ENCODE results near the gene INHBC.
A peak's percentile ranks its signal among the peaks of the same experiment; 100 is the strongest.

INHBC gene

GRCh38 chr12:57470286-57470969 lies 35.8 kb downstream of the INHBC start:
- no peak for DNase-seq

GRCh38 chr12:57470970-57471656 lies 36.5 kb downstream of the INHBC start:
- DNase-seq, result no peak

- no peak for DNase-seq
These were observed 37.1 kb downstream of the INHBC start for GRCh38 chr12:57471661-57472060.

DNA sequence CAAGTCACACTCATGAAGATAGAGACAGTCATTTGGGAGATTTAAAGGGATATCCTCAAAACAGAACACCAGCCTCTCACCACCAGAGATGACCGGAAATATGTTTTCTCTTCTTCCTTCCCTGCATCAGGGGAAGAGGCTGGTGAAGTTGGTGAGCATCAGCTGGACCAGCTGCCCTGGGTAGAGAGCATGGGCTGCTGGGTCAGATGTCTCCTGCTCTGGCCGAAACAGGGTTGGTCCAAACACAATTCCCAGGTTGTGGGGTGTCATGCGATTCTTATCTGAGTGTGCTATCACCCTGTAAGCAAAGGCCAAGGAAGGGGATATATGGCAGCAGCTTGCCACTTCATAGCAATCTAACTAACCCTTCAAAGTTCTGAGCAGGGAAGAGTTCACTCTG lies 37.8 kb downstream of the INHBC start:
- DNase-seq, result no peak

DNA sequence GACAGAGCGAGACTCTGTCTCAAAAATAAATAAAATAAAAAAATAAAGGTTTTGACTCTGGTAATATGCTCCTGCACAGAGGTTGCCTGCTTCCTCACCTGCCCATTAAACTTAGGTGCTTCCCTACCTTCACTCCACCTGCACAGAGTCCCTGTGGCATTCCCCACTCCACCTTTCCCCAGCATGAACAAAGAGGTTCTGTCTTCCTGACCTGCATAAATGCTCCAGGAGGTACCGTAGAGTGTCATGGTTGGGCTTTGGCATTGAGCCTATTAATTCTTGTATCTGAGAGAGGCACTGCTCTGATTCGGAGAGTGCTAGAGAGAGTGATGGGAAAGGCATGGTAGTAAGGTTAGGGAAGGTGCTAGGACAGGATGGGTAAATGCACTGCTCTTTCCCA lies 38.8 kb downstream of the INHBC start:
- no peak for DNase-seq

DNA sequence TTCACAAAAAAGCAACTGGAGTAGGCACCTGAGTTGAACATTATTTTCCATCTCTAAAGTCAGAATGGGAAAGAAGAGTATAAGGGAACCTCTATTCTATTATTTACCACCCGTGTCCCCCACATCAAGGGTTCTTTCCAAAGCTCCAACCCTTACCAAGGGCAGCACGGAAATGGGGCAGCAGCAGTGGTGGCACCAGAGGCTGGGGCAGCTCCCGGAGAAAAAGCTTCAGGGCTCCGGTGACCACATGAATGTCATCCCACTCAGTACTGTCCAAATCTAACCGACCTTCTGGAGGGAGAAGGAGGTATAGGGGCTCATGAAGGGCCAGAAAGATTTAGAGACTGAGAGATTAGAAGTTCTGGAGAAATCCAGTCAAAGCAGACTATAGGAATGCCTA lies 39.3 kb downstream of the INHBC start:
- DNase-seq, result no peak

- DNase-seq, result no peak
These were observed 39.8 kb downstream of the INHBC start for GRCh38 chr12:57474430-57474829.

DNA sequence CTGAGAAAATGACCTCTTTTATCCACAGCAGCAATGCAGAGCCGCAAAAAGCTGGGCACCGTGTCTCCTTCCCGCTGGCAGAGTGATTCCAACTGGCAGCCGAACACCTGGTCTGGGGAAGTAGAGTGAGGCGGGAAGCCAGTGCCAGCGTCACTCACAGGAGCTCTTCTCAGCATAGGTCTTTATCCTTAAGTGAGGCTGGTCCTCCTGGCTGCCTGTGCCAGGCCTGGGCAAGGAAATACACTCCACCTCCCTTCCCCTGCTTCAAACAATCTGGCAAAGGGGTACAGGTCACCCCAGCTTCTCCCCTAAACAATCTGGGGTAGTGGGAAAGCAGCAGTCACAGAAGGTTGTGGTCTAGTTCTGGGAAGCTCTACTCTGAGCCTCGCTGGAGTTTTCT lies 40.3 kb downstream of the INHBC start:
- DNase-seq, result no peak

- no peak for DNase-seq
These were observed 40.9 kb downstream of the INHBC start for GRCh38 chr12:57475271-57476161.

GRCh38 chr12:57476162-57476992 lies 41.8 kb downstream of the INHBC start:
- no peak for DNase-seq

GRCh38 chr12:57476993-57477709 lies 42.6 kb downstream of the INHBC start:
- DNase-seq, result no peak

DNA sequence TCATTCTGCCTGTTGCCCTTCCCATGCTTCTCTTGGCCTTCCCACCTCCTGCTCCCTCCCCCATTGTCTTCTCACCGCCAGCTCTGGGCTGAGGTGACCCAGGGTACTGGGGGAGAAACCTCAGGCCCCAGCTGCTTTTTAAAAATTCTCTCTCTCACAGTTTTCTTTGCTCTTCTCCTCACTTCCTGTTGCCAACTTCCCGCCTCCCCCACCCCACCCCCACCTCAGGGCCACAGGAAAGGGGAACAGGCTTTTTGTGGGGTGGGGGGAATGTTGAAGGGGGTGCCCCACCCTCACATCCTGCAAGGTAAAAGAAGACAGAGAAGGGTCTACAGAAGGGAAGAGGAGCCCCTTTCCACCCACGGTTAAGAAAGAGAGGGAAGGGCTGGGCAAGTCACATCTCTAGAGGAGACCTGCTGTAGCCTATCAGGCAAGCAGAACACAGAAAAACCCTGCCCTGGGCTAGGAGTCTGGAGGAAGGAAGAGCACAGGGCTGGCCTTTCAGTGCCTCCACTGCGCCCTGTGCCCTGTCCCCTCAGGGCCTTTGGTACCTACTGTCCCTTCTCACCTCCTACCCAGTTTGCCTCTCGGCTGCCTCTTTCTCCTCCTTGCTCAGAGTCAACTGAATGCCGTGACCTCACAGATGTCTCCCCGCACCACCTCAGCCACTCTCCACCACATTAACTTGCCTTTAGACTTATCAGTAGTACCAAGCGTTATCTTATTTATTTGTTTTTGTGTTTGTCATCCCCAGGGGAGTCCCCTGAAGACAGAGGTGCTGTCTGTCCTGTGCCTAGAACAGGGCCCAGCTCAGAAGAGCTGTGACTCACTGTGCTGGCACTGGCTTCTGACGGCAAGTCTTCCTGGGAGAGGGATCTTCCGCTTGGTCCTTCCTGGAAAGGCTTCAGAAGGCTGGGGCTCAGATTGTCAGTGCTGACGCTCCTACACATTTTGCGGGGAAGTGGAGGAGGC lies 43.4 kb downstream of the INHBC start:
- DNase-seq, result no peak

DNA sequence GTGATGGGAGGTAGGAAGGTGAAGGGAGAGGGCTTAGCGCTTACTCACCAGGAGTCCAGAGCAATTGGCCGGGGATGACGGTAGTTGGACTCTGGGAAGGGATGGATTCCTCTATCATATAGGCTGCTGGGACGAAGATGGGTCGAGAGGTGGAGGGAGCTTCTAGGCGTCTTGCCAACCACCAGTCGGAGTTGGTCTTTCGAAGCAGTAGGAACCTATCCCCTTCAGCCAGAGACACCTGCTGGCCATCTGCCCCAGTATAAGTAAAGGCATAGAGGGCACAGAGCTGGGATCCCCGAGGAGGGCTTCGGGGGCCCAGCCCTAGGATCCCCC lies 44.4 kb downstream of the INHBC start:
- DNase-seq, result no peak

GRCh38 chr12:57479376-57480115 lies 45.0 kb downstream of the INHBC start, which contains the start of gene ARHGAP9:
TSS of gene ARHGAP9 (minus strand) at chr12:57479866. CDS start at chr12:57479406, 460 bp downstream.
- DNase-seq, result no peak

DNA sequence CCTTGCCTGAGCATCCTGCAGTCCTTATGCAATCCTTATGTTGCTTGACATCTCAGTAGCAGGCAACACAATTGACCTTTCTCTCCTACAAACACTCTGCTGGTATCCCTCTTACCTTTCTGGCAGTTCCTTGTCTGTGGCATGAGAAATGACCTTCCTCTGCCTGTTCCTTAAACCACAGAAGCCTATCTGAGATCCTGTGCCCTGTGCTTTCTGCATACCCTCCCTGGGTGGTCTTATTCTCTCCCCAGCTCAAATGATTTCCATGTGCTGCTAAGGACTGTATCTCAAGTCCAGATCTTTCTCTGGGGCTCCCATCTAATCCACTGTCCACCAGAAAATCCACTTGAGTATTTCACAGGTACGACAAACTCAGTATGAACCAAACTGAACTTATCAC lies 47.1 kb downstream of the INHBC start:
- no peak for DNase-seq

GRCh38 chr12:57483466-57483865 lies 48.9 kb downstream of the INHBC start:
- DNase-seq, result no peak

GRCh38 chr12:57485695-57486094 lies 51.1 kb downstream of the INHBC start:
- DNase-seq, result no peak

GRCh38 chr12:57487055-57487596 lies 52.5 kb downstream of the INHBC start:
- DNase-seq, result no peak

DNA sequence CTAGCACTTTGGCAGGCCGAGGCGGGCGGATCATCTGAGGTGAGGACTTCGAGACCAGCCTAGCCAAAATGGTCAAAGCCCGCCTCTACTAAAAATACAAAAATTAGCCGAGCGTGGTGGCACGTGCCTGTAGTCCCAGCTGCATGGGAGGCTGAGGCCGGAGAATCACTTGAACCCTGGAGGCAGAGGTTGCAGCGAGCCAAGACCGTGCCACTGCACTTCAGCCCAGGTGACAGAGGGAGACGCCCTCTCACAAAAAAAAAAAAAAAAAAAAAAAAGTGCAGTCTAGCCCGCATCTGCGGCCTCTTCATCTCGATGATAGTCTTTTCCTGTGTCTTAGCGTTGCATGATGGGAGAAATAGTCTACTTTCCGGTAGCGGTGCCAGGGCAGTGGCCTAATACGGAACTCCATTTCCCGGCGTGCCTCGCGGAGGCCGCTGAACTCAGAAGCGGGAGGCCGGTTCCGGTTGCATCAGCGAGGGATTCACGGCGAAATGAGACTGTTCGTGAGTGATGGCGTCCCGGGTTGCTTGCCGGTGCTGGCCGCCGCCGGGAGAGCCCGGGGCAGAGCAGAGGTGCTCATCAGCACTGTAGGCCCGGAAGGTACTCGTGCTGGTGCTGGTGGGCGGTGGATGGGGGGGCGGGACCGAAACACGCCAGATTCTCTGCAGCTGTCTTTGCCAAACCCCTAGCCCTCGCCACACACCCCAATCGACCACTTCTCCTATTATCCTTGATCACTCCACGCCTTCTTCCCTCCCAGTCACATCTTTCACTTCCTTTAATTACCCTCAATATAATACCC lies 53.2 kb downstream of the INHBC start, which contains the start of gene MARS1:
TSS of gene MARS1 (plus strand) at position 472 of the 805 bp plus-strand sequence. CDS start at position 495, 23 bp downstream.
- peak; percentile 97 for DNase-seq

Data from right hindlimb (tissue), 1 donor.